Measurements from ENCODE around the gene PDXP. TPM values are rescaled to one million over a fixed set of nuclear protein-coding genes. Genes with fewer than 3 reads are reported as not detected.

The PDXP gene
- total RNA-seq, 1 experiment from 2014 or later: 42.7 TPM

GRCh38 chr22:37633089-37633624, 25.4 kb upstream of the PDXP start:
- Histone ChIP-seq H3K79me2 (ENCODE audit: insufficient read depth, low read length) (no peaks in the 10 kb centered on the region), H3K9me3 (ENCODE audit: control insufficient read depth in 1 of 2, insufficient read depth in 1 of 2, low read depth in 1 of 2, low read length in 2 of 2) (no peaks in the 10 kb centered on the region), H3K4me3 (replicated peaks in 1 of 2; ENCODE audit: low read depth in 1 of 2, low read length in 2 of 2) (no peak overlapping the region), H3K36me3 (ENCODE audit: control insufficient read depth in 1 of 2, insufficient read depth in 2 of 2, low read length in 2 of 2) (no peaks in the 10 kb centered on the region; a peak in 1 of 4 replicates), H3K4me1 (ENCODE audit: control insufficient read depth in 1 of 2, insufficient read depth in 2 of 2, low read length in 2 of 2) (peaks cover 12 to 32% of the 10 kb centered on the region in 2 experiments; a peak in 3 of 4 replicates), H4K20me1 (ENCODE audit: insufficient read depth) (no peaks in the 10 kb centered on the region), H3K27me3 (ENCODE audit: insufficient read depth, low read length) (no peaks in the 10 kb centered on the region), H3K4me2 (ENCODE audit: low read length) (no peak overlapping the region), H3K27ac (ENCODE audit: low read depth, low read length) (no peak overlapping the region), H2AFZ (ENCODE audit: low read depth, low read length, poor library complexity, severe bottlenecking) (no peak overlapping the region), H3K9ac (ENCODE audit: low read length) (no peak overlapping the region), H3K9me2 (ENCODE audit: insufficient read depth) (no peaks in the 10 kb centered on the region)
- POLR2A ChIA-PET: interaction anchor here (1.2 to 1.7 kb wide), 3 partner anchors 10 to 174 kb away, joined by 3 to 5 read pairs (median 4); partner anchors contain the start of genes GCAT and LGALS1
- ATAC-seq (no peak), DNase-seq (ENCODE audit: low read depth, low spot score) (no peak)
- intact Hi-C loops (cut with micrococcal nuclease): no loop called here
- RAD21 ChIA-PET (ENCODE audit: low non-redundant PET in 1 of 2, low total read pairs in 2 of 2, uncharacterized antibody in 2 of 2, unreplicated experiment in 2 of 2): no interaction called here
- TF ChIP-seq SP1 (IDR thresholded peaks at IDR 0.05; ENCODE audit: low read depth) (no peak), EZH2 (IDR thresholded peaks at IDR 0.05) (no peak), ZNF274 (IDR thresholded peaks at IDR 0.05; ENCODE audit: low read depth, low read length) (no peak), RAD21 (IDR thresholded peaks at IDR 0.05; ENCODE audit: low read depth) (no peak), ZBTB33 (IDR thresholded peaks at IDR 0.05; ENCODE audit: extremely low read depth, insufficient replicate concordance, low read length) (no peak), EGR1 (IDR thresholded peaks at IDR 0.05; ENCODE audit: low read depth) (no peak), REST (IDR thresholded peaks at IDR 0.05; ENCODE audit: low read depth) (no peak), ZFX (IDR thresholded peaks at IDR 0.05) (no peak), FOSL1 (IDR thresholded peaks at IDR 0.05; ENCODE audit: low read depth) (no peak), TCF7L2 (IDR thresholded peaks at IDR 0.05; ENCODE audit: borderline replicate concordance, extremely low read depth, insufficient read depth, insufficient read length) (no peak)
- TF ChIP-seq, protein P1, sequence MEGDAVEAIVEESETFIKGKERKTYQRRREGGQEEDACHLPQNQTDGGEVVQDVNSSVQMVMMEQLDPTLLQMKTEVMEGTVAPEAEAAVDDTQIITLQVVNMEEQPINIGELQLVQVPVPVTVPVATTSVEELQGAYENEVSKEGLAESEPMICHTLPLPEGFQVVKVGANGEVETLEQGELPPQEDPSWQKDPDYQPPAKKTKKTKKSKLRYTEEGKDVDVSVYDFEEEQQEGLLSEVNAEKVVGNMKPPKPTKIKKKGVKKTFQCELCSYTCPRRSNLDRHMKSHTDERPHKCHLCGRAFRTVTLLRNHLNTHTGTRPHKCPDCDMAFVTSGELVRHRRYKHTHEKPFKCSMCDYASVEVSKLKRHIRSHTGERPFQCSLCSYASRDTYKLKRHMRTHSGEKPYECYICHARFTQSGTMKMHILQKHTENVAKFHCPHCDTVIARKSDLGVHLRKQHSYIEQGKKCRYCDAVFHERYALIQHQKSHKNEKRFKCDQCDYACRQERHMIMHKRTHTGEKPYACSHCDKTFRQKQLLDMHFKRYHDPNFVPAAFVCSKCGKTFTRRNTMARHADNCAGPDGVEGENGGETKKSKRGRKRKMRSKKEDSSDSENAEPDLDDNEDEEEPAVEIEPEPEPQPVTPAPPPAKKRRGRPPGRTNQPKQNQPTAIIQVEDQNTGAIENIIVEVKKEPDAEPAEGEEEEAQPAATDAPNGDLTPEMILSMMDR (IDR thresholded peaks at IDR 0.05 in 2 of 3, conservative IDR thresholded peaks at IDR 0.05 in 1 of 3; ENCODE audit: borderline replicate concordance in 1 of 3, insufficient read depth in 1 of 3, low read depth in 2 of 3, low read length in 2 of 3): no peak
- BruUV-seq (replicated peaks): no TSS peak
- CTCF ChIA-PET: interaction anchor here (5.6 kb wide), 1 partner anchor 10 kb away, joined by 30 read pairs; no protein-coding TSS in a partner anchor

All from HCT116 (cell line).